GM12801 (cell line): ENCODE data around the gene SMAD2.

ENCODE experiments used
- CTCF ChIP-seq: IDR thresholded peaks from one replicate; pipeline ENCODE4 v1.5.1; 2011; ENCODE audit warnings: control low read depth; ENCODE audit not compliant: insufficient read length; ENCODE audit errors: extremely low read depth

Gene SMAD2

GRCh38 chr18:47798366-47798765 lies 132.1 kb downstream of the SMAD2 start:
- TF ChIP-seq CTCF: no peak

DNA sequence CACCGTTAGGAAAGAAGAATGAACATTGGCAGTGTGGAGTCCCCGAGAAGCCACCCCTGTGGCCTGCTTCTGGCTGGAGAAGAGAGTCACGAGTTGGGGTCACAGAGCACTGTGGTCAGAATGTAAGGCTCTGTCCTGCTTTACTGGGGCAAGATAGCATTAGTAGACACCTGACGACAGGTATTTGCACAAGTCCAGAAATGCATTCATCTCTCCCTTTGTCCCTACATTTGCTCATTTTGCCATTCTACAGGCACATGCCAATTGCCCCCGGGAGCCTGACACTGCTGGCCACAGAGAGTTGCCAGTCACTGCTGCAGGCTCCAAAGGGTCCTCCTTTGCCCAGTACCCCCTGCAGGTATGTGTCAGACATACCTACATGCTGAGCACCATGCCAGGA lies 133.3 kb downstream of the SMAD2 start:
- no peak for TF ChIP-seq CTCF

DNA sequence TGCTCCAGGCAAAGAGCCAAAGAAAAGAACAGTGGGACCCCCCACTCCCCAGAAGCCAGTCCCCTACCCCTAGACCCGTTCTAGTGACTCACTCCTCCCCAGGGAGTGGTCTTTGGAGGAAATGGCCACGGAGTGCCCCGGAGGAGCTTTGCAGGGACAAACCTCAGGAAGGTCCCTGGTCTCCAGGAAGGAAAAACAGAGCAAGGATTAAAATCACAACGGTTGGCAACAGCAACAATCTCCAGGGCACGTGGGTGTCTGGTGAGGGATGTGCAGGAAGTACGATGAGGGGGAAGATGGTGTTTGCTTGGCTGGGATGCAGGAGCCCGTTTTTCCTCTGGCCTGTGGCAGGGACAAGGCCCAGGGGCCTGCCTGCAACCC lies 135.0 kb downstream of the SMAD2 start:
- TF ChIP-seq CTCF: no peak

- TF ChIP-seq CTCF: no peak
These were observed 135.6 kb downstream of the SMAD2 start for GRCh38 chr18:47794725-47795433.

- no peak for TF ChIP-seq CTCF
These were observed 136.8 kb downstream of the SMAD2 start for GRCh38 chr18:47793609-47794008.

- no peak for TF ChIP-seq CTCF
These were observed 138.9 kb downstream of the SMAD2 start for GRCh38 chr18:47791461-47791985.

GRCh38 chr18:47790036-47790435 lies 140.4 kb downstream of the SMAD2 start:
- no peak for TF ChIP-seq CTCF

- TF ChIP-seq CTCF: no peak
These were observed 141.8 kb downstream of the SMAD2 start for GRCh38 chr18:47788621-47789020.
